ENCODE measurements around the gene DGKH. TPM values are rescaled to one million over a fixed set of nuclear protein-coding genes. Genes with fewer than 3 reads are reported as not detected.
A peak's percentile ranks its signal among the peaks of the same experiment; 100 is the strongest.

The DGKH gene
- total and polyA plus RNA-seq, 10 of the 15 experiments (the other 5 are each of a cell fraction or from before 2014, with no cell fraction given), result 1.3 to 15.2 (median 7.3) TPM

DNA sequence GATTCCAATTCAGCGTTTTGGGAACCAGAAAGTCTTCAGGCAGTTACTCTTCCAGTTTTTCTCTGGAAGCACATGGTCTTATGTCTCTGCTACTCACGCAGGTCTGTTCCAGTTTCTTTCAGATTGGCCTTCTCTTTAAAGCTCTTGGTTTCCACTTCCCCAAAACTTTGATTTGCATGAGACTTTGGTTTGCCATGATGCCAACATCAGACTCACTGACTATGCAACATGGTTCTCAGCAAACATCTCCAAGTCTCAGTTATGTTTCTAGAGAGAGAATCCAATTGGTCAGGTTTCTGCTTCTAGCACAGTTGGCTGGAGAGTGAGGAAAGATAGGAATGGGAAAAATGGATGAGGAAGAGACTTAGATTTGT is 226.6 kb downstream of the DGKH start:
- DNase-seq (ENCODE audit: low read depth, low spot score) (peak; percentile 87), ATAC-seq (peak; percentile 47), FAIRE-seq (peak; percentile 90)
- CTCF ChIA-PET, result no interaction called here
- peak overlapping the region; percentile 93 for H3K27ac ChIP-seq (ENCODE audit: control insufficient read depth, insufficient read depth)
- H2AFZ ChIP-seq (ENCODE audit: control insufficient read depth, low read depth, low read length), result no peak overlapping the region
- peak overlapping the region; percentile 93 for H3K9ac ChIP-seq (ENCODE audit: control insufficient read depth, insufficient read depth, low read length)
- in situ Hi-C loops (cut with MboI), result no loop called here
- peak overlapping the region; percentile 89 for H3K4me3 ChIP-seq
- POLR2A ChIA-PET, result interaction anchor here (2.1 kb wide), 1 partner anchor 103 kb away, joined by 6 read pairs; no protein-coding TSS in a partner anchor
- peaks cover 86% of the 10 kb centered on the region for H3K79me2 ChIP-seq (ENCODE audit: control insufficient read depth, insufficient read depth, low read length)
- 0% methylated on average over 2 of the region's 2 CpGs for WGBS (ENCODE audit: insufficient coverage, insufficient replicate concordance, low lambda C conversion rate, missing lambda C conversion rate)
- H4K20me1 ChIP-seq (ENCODE audit: control insufficient read depth, insufficient read depth), result no peaks in the 10 kb centered on the region
- H3K4me1 ChIP-seq (ENCODE audit: control insufficient read depth, insufficient read depth, low read length), result peaks cover 23% of the 10 kb centered on the region
- RAD21 ChIA-PET (ENCODE audit: unreplicated experiment), result interaction anchor here (0.6 to 1.6 kb wide), 5 partner anchors 12 to 140 kb away, joined by 3 to 6 read pairs (median 3); no protein-coding TSS in a partner anchor
- H3K27me3 ChIP-seq (replicated peaks in 1 of 2; ENCODE audit: control insufficient read depth in 2 of 2, insufficient read depth in 2 of 2, low read length in 1 of 2), result no peaks in the 10 kb centered on the region
- peaks cover 0 to 6% of the 10 kb centered on the region in 2 experiments; a peak in 2 of 4 replicates for H3K36me3 ChIP-seq (ENCODE audit: control insufficient read depth in 2 of 2, insufficient read depth in 2 of 2, low read length in 1 of 2)
- BruUV-seq (replicated peaks), result no TSS peak
- H3K9me3 ChIP-seq (replicated peaks; ENCODE audit: control insufficient read depth, insufficient read depth, low read length), result no peaks in the 10 kb centered on the region; the same call in 2 of the 3 replicates
- intact Hi-C loops (cut with micrococcal nuclease; ENCODE audit: unreplicated experiment), result loop anchor here (5.0 to 10.0 kb wide), 4 partner anchors 230 to 1290 kb away; partner anchors contain the start of gene DGKH
- peak overlapping the region; percentile 77 for H3K4me2 ChIP-seq (ENCODE audit: control insufficient read depth, insufficient read depth)
- SMC1A ChIA-PET (ENCODE audit: uncharacterized antibody, unreplicated experiment), result interaction anchor here (0.7 to 3.6 kb wide), 6 partner anchors 10 to 223 kb away, joined by 3 to 15 read pairs (median 4); no protein-coding TSS in a partner anchor
- TF ChIP-seq WRNIP1 (IDR thresholded peaks at IDR 0.05; ENCODE audit: borderline replicate concordance, low read depth, low read length), result no peak
- TF ChIP-seq BHLHE40 (IDR thresholded peaks at IDR 0.05; ENCODE audit: borderline replicate concordance in 1 of 2, low read depth in 2 of 2, low read length in 1 of 2), result peak in 1 of 2 experiments; percentile 42; a peak in 1 of 4 replicates
- no peak for TF ChIP-seq ZSCAN29 (IDR thresholded peaks at IDR 0.05)
- no peak for TF ChIP-seq PAX8 (IDR thresholded peaks at IDR 0.05)
- no peak for TF ChIP-seq MEF2B (IDR thresholded peaks at IDR 0.05; ENCODE audit: partially characterized antibody, poor library complexity, severe bottlenecking)
- TF ChIP-seq, protein P1, sequence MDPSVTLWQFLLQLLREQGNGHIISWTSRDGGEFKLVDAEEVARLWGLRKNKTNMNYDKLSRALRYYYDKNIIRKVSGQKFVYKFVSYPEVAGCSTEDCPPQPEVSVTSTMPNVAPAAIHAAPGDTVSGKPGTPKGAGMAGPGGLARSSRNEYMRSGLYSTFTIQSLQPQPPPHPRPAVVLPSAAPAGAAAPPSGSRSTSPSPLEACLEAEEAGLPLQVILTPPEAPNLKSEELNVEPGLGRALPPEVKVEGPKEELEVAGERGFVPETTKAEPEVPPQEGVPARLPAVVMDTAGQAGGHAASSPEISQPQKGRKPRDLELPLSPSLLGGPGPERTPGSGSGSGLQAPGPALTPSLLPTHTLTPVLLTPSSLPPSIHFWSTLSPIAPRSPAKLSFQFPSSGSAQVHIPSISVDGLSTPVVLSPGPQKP (IDR thresholded peaks at IDR 0.05; ENCODE audit: low read depth, low read length), result no peak
- peak; percentile 12; the same call in 1 of the 2 replicates for TF ChIP-seq PAX5 (IDR thresholded peaks at IDR 0.05; ENCODE audit: borderline replicate concordance, low read depth, low read length)
- peak; percentile 70 for TF ChIP-seq RUNX3 (IDR thresholded peaks at IDR 0.05; ENCODE audit: low read length)
- TF ChIP-seq RAD51 (IDR thresholded peaks at IDR 0.05), result peak; percentile 40
- TF ChIP-seq LARP7 (IDR thresholded peaks at IDR 0.05), result no peak
- TF ChIP-seq HDGF (IDR thresholded peaks at IDR 0.05), result peak; percentile 24; the same call in 1 of the 2 replicates
- no peak for TF ChIP-seq NFXL1 (IDR thresholded peaks at IDR 0.05; ENCODE audit: borderline replicate concordance)
- TF ChIP-seq IKZF2 (IDR thresholded peaks at IDR 0.05), result peak; percentile 91
- no peak for TF ChIP-seq YBX1 (IDR thresholded peaks at IDR 0.05)
- TF ChIP-seq NFYA (IDR thresholded peaks at IDR 0.05; ENCODE audit: borderline replicate concordance, low read depth, low read length), result no peak
- TF ChIP-seq IKZF1 (conservative IDR thresholded peaks at IDR 0.05), result peak; percentile 87
- no peak for TF ChIP-seq TBL1XR1 (IDR thresholded peaks at IDR 0.05; ENCODE audit: low read depth, low read length)
- TF ChIP-seq SPI1 (IDR thresholded peaks at IDR 0.05; ENCODE audit: borderline replicate concordance, insufficient read depth, low read depth, low read length), result peak; percentile 99
- no peak for TF ChIP-seq EGR1 (IDR thresholded peaks at IDR 0.05; ENCODE audit: borderline replicate concordance in 1 of 2, low read depth in 2 of 2, low read length in 2 of 2)
- TF ChIP-seq, protein P2, sequence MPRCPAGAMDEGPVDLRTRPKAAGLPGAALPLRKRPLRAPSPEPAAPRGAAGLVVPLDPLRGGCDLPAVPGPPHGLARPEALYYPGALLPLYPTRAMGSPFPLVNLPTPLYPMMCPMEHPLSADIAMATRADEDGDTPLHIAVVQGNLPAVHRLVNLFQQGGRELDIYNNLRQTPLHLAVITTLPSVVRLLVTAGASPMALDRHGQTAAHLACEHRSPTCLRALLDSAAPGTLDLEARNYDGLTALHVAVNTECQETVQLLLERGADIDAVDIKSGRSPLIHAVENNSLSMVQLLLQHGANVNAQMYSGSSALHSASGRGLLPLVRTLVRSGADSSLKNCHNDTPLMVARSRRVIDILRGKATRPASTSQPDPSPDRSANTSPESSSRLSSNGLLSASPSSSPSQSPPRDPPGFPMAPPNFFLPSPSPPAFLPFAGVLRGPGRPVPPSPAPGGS (IDR thresholded peaks at IDR 0.05; ENCODE audit: borderline replicate concordance, insufficient read depth, low read depth, low read length, poor library complexity, severe bottlenecking), result no peak
- TF ChIP-seq NR2C2 (IDR thresholded peaks at IDR 0.05; ENCODE audit: borderline replicate concordance, control insufficient read depth, insufficient read length, low read depth), result no peak
- TF ChIP-seq MAX (IDR thresholded peaks at IDR 0.05; ENCODE audit: low read depth, low read length), result peak; percentile 88
